ENCODE results near the gene PELI1. TPM values are rescaled to one million over a fixed set of nuclear protein-coding genes. Genes with fewer than 3 reads are reported as not detected.

PELI1 gene
- total and polyA plus RNA-seq, 2 donors (not counting 3 experiments of a cell fraction or from before 2014, with no cell fraction given), result 14.2 to 30.9 TPM

- Histone ChIP-seq H3K9me3 (replicated peaks; ENCODE audit: control insufficient read depth, insufficient read depth, low read length) (no peaks in the 10 kb centered on the region), H3K27ac (ENCODE audit: insufficient read depth, low read depth, low read length) (no peak overlapping the region), H3K9me1 (replicated peaks; ENCODE audit: control insufficient read depth, extremely low read depth, insufficient read depth, low read length) (no peaks in the 10 kb centered on the region), H2AFZ (ENCODE audit: low read depth, low read length) (no peak overlapping the region), H3K9ac (replicated peaks; ENCODE audit: extremely low read depth, insufficient read depth, low read length) (no peak overlapping the region), H3K4me2 (ENCODE audit: insufficient read depth, low read length) (no peak overlapping the region), H3K79me2 (ENCODE audit: control insufficient read depth, insufficient read depth, low read length) (peaks cover 1% of the 10 kb centered on the region), H3K4me1 (ENCODE audit: control insufficient read depth, extremely low read depth, insufficient read depth, low read length) (no peaks in the 10 kb centered on the region), H4K20me1 (replicated peaks; ENCODE audit: control insufficient read depth, extremely low read depth, insufficient read depth, low read length) (no peaks in the 10 kb centered on the region), H3K4me3 (replicated peaks in 1 of 3; ENCODE audit: insufficient read depth in 1 of 3, low read depth in 1 of 3, low read length in 3 of 3) (no peak overlapping the region), H3K36me3 (ENCODE audit: control insufficient read depth in 2 of 2, extremely low read depth in 1 of 2, insufficient read depth in 2 of 2, low read length in 2 of 2) (peaks cover 15 to 27% of the 10 kb centered on the region in 2 experiments), H3K27me3 (ENCODE audit: control insufficient read depth in 2 of 2, insufficient read depth in 2 of 2, low read length in 2 of 2) (no peaks in the 10 kb centered on the region)
- FAIRE-seq, result no peak
- no TSS peak for BruUV-seq (replicated peaks)
- dilution Hi-C loops (cut with MboI; ENCODE audit: extremely low pct_ligation_motif_present, low sequenced_read_pairs), result no loop called here
- no peak for TF ChIP-seq POLR2AphosphoS5 (IDR thresholded peaks at IDR 0.05; ENCODE audit: insufficient read depth, low read depth, low read length)
- no peak for TF ChIP-seq POLR2A (IDR thresholded peaks at IDR 0.05; ENCODE audit: low read depth, low read length)
- TF ChIP-seq CTCF (IDR thresholded peaks at IDR 0.05; ENCODE audit: extremely low read depth in 1 of 2, insufficient read depth in 1 of 2, low read depth in 1 of 2, low read length in 2 of 2), result no peak
- TF ChIP-seq MAX (IDR thresholded peaks at IDR 0.05; ENCODE audit: insufficient read depth, insufficient read length), result no peak
- TF ChIP-seq MYC (IDR thresholded peaks at IDR 0.05; ENCODE audit: low read depth, low read length), result no peak
- TF ChIP-seq FOS (IDR thresholded peaks at IDR 0.05; ENCODE audit: borderline replicate concordance, insufficient read depth, low read length), result no peak
- TF ChIP-seq GATA2 (IDR thresholded peaks at IDR 0.05; ENCODE audit: insufficient read depth, insufficient read length, low read depth, low read length), result no peak
- no peak for TF ChIP-seq JUN (IDR thresholded peaks at IDR 0.05; ENCODE audit: borderline replicate concordance, insufficient read depth, insufficient read length, low read depth)
- TF ChIP-seq EZH2 (IDR thresholded peaks at IDR 0.05; ENCODE audit: borderline replicate concordance, low read depth, low read length, severe bottlenecking), result no peak
- CTCF ChIA-PET, result interaction anchor here (1.6 kb wide), 1 partner anchor 11 kb away, joined by 5 read pairs; no protein-coding TSS in a partner anchor
- POLR2A ChIA-PET, result no interaction called here
- intact Hi-C loops (cut with micrococcal nuclease), result no loop called here
- DNase-seq (ENCODE audit: low read depth, low spot score), result no peak
Observed at GRCh38 chr2:64094663-64095382, 49.4 kb downstream of the PELI1 start.
